GM18520 (cell line): ENCODE results near the gene SSC5D.
A peak's percentile ranks its signal among the peaks of the same experiment; 100 is the strongest.

Experiments used
- ATAC-seq: cut with Tn5 transposase; IDR thresholded peaks from one replicate; pipeline ENCODE4 v1.9.1; 2021; ENCODE audit not compliant: unreplicated experiment

SSC5D gene

GRCh38 chr19:55472463-55472862 is 15.8 kb upstream of the SSC5D start:
- ATAC-seq: no peak

GRCh38 chr19:55473225-55474012 is 14.8 kb upstream of the SSC5D start:
- ATAC-seq: no peak

- ATAC-seq: no peak
These were observed 13.7 kb upstream of the SSC5D start for GRCh38 chr19:55474269-55475265.

GRCh38 chr19:55476100-55476775 is 12.0 kb upstream of the SSC5D start, which contains the start of gene ZNF628:
Gene ZNF628, plus strand, starts transcription at chr19:55476617. Its CDS starts 3,294 bp downstream, at chr19:55479911.
- ATAC-seq: peak; percentile 90

DNA sequence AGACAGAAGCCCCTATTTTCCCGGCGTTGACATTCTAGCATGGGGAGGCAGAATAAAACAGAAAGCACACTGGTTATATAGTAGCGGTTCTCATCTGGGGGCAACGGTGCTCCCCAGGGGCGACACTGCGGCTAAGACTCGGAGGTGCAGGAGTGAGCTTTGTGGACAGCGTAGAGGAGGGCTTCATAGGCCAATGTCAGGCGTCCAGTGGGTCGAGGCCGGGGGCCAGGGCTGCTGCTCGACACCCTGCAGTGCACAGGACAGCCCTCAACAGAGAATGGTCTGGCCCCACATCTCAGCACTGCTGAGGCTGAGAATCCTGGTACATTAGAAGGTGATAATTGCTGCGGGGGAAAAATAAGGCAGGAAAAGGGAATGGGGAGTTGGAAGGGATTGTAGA is 10.3 kb upstream of the SSC5D start:
- no peak for ATAC-seq

- ATAC-seq: no peak
These were observed 9.9 kb upstream of the SSC5D start for GRCh38 chr19:55478364-55478763.

DNA sequence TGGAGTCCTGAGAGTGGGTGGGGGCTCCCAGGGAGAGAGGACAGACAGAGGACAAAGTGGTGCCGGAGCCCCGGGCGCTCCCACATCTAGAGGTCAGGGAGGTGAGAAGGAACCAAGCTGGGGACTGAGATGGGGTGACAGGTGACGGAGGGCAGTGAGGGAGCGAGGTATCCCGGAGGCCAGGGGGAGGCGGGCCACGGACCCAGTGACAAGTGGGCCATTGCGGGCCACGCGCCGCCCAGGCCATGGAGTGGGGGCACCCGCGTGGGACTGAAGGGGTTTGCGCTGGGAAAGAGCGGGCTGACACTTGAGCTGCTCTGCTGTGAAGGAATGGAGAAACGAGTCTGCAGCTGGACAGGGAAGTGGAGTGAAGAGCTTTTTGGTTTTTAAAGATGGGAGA is 9.2 kb upstream of the SSC5D start:
- no peak for ATAC-seq

GRCh38 chr19:55479451-55480230 is 8.6 kb upstream of the SSC5D start:
- no peak for ATAC-seq

- ATAC-seq: no peak
These were observed 7.0 kb upstream of the SSC5D start for GRCh38 chr19:55481148-55481793.

GRCh38 chr19:55481794-55482155 is 6.5 kb upstream of the SSC5D start:
- no peak for ATAC-seq

DNA sequence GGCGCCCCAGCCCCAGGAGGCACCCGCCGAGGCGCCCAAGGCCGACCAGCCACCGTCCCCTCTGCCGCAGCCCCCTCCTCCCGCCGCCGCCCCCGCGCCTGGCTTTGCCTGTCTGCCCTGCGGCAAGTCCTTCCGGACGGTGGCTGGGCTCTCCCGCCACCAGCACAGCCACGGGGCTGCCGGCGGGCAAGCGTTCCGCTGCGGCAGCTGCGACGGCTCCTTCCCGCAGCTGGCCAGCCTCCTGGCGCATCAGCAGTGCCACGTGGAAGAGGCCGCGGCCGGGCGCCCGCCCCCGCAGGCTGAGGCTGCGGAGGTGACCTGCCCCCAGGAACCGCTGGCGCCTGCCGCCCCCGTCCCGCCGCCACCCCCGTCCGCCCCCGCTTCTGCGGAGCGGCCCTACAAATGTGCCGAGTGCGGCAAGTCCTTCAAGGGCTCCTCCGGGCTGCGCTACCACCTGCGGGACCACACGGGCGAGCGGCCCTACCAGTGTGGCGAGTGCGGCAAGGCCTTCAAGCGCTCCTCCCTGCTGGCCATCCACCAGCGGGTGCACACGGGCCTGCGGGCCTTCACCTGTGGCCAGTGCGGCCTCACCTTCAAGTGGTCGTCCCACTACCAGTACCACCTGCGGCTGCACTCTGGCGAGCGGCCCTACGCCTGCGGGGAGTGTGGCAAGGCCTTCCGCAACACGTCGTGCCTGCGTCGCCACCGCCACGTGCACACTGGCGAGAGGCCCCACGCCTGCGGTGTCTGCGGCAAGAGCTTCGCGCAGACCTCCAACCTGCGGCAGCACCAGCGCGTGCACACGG is 5.9 kb upstream of the SSC5D start:
- ATAC-seq: no peak

GRCh38 chr19:55482967-55483705 is 5.1 kb upstream of the SSC5D start:
- no peak for ATAC-seq

DNA sequence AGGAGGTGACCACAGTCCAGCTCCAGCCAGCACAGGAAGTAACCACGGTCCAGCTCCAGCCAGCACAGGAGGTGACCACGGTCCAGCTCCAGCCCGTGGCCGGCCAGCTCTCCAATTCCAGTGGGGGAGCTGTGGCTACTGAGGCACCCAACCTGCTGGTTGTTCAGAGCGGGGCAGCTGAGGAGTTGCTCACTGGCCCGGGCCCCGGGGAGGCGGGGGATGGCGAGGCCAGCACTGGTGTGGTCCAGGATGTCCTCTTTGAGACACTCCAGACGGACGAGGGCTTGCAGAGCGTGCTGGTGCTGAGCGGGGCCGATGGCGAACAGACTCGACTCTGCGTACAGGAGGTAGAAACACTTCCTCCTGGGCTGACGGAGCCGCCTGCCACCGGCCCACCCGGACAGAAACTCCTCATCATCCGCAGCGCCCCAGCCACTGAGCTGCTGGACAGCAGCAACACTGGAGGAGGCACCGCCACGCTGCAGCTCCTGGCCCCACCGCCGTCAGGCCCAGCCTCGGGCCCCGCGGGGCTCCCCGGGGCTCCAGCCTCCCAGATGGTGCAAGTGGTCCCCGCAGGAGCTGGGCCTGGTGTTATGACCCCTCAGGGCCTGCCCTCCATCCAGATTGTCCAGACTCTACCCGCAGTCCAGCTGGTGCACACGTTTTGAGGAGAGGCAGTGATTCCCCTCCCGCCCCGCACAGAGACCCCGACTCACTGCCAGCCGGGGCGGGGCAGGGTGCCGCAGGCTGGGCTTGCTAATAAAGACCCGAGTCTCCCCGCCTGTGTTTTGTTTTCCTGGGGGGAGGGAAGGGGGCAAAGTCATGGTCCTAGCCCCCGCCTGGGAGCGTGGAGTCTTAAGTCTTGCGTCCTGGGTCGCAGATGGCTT is 4.3 kb upstream of the SSC5D start:
- no peak for ATAC-seq

DNA sequence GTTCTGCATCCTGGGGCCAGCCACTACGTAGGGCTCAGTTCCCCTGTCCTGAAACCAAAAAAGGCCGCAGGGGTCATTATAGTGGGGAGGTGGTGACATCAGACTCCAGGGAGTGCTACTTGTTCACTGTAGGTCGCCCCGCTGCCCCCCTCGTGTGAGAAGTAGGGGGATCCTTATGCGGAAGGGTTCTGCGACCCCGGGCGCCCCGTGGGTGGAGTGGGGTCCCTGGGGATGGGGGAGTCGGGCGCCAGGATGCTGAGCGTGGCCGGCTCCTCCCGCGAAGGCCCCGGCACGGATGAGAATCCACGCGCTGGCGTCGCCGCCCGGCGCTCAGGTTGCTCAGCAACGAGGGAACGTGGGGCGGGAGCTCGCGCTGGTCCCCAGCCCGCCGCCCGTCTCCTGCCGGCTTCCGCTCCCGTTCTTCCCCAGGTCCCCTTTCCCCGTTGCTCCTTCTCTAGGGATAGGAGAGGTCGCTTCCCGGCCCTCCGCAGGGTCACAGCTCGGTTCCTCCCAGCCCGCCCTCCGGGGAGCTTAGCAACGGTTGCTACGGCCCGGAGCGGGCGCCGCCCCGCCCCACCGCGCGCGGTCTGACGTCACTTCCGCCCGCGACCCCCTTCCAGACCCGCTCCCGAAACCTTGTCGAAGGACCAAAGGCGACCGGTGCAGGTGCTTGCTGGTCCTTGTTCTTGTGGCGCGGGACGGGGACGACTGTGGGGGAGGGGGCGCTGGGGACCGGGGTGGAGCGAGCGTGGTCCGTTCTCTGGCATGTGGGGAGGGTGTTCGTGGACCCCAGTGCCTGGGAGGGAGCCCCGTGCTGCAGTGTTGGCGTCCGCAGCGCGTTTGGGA is 3.4 kb upstream of the SSC5D start, which contains the start of gene NAT14:
Gene NAT14 (plus strand): TSS at position 596 of the 846 bp plus-strand sequence. CDS start 521 bp downstream, outside the sequence.
- ATAC-seq: no peak

DNA sequence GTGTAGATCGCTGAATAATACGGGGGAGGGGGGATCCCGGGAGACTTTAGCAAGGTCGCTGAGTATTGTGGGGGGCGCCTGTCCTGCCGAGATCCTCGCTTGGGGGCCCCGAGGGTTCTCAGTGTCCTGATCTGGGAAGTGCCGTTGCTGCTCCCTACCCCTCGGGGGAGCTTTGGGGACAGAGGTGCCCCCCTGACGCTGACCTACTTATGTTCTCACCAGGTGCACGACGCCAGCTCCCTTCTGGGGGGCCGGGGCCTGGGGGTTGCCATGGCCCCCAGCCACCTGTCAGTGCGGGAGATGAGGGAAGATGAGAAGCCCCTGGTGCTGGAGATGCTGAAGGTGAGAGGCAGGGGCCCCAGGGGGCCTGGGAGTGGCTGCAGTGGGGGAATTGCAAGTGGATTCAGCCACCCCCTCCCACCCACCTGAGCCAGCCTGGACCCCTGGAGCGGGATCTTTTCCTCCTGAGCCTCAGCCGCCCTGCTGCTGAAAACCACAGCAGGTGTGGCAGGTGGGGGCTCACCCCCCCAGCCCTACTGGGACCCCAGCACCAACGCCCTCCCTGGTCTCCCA is 2.7 kb upstream of the SSC5D start:
- ATAC-seq: no peak
